HL-60 (cell line): ENCODE results near the gene TIFAB.

Source experiments
- DNase-seq, 2 experiments: peaks; one replicate each; pipeline ENCODE4 v3.0.0-alpha.2; 2010 to 2020; ENCODE audit warnings: low read depth in 1 of 2, low spot score in 1 of 2
- H3K27ac ChIP-seq: fragments of 250-450 bp; sonication (Bioruptor Pico); replicated peaks from 2 replicates; pipeline ENCODE4 v1.5.1; 2020; ENCODE audit warnings: mild to moderate bottlenecking, moderate library complexity
- H3K27me3 ChIP-seq: fragments of 250-450 bp; sonication (Bioruptor Pico); 2 replicates; pipeline ENCODE4 v1.5.1; 2021; ENCODE audit warnings: mild to moderate bottlenecking, moderate library complexity; ENCODE audit not compliant: insufficient read depth, poor library complexity, severe bottlenecking
- H3K4me3 ChIP-seq: replicated peaks from 2 replicates; pipeline ENCODE4 v1.5.1; 2011; ENCODE audit warnings: mild to moderate bottlenecking, control low read depth, low read length; ENCODE audit not compliant: insufficient read depth
- CTCF ChIP-seq: IDR thresholded peaks from one replicate; pipeline ENCODE4 v1.5.1; 2011; ENCODE audit warnings: low read length, control low read depth, inconsistent platforms; ENCODE audit not compliant: insufficient read depth
- GABPA ChIP-seq: IDR thresholded peaks from 2 replicates; pipeline ENCODE4 v1.6.1; 2012; ENCODE audit warnings: low read depth
- POLR2AphosphoS5 ChIP-seq: IDR thresholded peaks from 2 replicates; pipeline ENCODE4 v1.6.1; 2012; ENCODE audit warnings: low read depth
- REST ChIP-seq: IDR thresholded peaks from 2 replicates; pipeline ENCODE4 v1.6.1; 2012; ENCODE audit warnings: low read depth; ENCODE audit not compliant: insufficient replicate concordance
- SPI1 ChIP-seq: IDR thresholded peaks from 2 replicates; pipeline ENCODE4 v1.6.1; 2012; ENCODE audit warnings: low read depth, mild to moderate bottlenecking, borderline replicate concordance

Gene TIFAB

GRCh38 chr5:135417083-135417482 lies 35.1 kb downstream of the TIFAB start:
- no peak overlapping the region for H3K27ac ChIP-seq
- no peak for DNase-seq
- no peaks in the 10 kb centered on the region for H3K27me3 ChIP-seq
- TF ChIP-seq SPI1 (no peak), REST (no peak), GABPA (no peak), POLR2AphosphoS5 (no peak)
- no peak overlapping the region for H3K4me3 ChIP-seq

- H3K27ac ChIP-seq, result no peak overlapping the region
- no peaks in the 10 kb centered on the region for H3K27me3 ChIP-seq
- TF ChIP-seq SPI1, result no peak
- TF ChIP-seq GABPA, result no peak
- TF ChIP-seq CTCF, result no peak
- TF ChIP-seq POLR2AphosphoS5, result no peak
- TF ChIP-seq REST, result no peak
- no peak overlapping the region for H3K4me3 ChIP-seq
- DNase-seq, result no peak
These were observed 47.1 kb downstream of the TIFAB start for GRCh38 chr5:135405082-135405481.

- TF ChIP-seq POLR2AphosphoS5 (no peak), REST (no peak), CTCF (no peak), SPI1 (no peak), GABPA (no peak)
- Histone ChIP-seq H3K27ac (no peak overlapping the region), H3K27me3 (no peaks in the 10 kb centered on the region), H3K4me3 (no peak overlapping the region)
- no peak for DNase-seq
These were observed 50.1 kb downstream of the TIFAB start for GRCh38 chr5:135402031-135402430.

GRCh38 chr5:135400866-135401265 lies 51.3 kb downstream of the TIFAB start:
- TF ChIP-seq POLR2AphosphoS5, result no peak
- no peak for DNase-seq
- H3K27me3 ChIP-seq, result no peaks in the 10 kb centered on the region
- H3K27ac ChIP-seq, result no peak overlapping the region
- H3K4me3 ChIP-seq, result no peak overlapping the region
